T-helper 1 cell (primary cell): Measurements from ENCODE around the gene PRKCZ.

Experiments
- DNase-seq, 5 donors: peaks; one replicate each; pipeline ENCODE4 v3.0.0-alpha.2; 2012 to 2020

PRKCZ gene

GRCh38 chr1:2163205-2163604 is 113.0 kb downstream of the PRKCZ start:
- no peak for DNase-seq

DNA sequence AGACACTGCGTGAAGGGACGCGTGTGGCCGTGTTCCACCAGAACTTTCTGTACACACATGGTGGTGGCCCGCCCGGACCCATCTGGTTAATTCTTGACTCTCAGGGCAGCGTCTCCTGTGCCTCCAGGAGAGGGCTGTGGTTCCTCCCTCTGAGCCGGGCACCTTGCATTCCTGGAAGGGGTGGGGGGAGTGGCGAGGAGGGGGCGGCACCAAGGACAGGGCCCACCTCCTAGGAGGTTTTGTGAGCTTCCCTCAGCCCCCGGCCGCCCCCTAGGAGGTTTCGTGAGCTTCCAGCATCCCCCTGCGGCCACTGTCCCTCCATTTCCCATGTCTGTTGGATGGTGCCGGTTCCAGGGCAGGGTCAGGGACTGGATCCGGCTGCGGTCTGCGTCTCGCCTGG is 115.4 kb downstream of the PRKCZ start:
- DNase-seq, result no peak

- no peak for DNase-seq
These were observed 116.0 kb downstream of the PRKCZ start for GRCh38 chr1:2166254-2166653.

DNA sequence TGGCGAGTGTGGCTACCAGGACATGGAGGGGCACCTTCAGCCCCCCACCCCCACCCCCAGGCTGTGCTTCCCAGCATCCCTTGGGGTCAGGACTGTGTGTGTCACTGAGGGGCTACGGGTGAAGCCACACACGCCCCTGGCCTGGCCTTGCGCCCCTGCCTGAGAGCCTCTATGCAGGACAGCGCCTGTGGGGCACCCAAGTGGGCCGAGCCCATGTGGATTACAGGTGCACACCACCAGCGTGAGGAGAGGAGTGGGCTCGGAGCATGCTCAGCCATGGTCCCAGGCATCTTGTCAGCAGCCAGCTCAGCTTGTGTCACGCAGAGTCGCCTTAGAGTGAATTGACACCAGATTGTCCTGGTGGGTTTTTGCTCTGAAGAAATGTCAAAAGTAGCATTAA is 116.5 kb downstream of the PRKCZ start:
- DNase-seq, result no peak

DNA sequence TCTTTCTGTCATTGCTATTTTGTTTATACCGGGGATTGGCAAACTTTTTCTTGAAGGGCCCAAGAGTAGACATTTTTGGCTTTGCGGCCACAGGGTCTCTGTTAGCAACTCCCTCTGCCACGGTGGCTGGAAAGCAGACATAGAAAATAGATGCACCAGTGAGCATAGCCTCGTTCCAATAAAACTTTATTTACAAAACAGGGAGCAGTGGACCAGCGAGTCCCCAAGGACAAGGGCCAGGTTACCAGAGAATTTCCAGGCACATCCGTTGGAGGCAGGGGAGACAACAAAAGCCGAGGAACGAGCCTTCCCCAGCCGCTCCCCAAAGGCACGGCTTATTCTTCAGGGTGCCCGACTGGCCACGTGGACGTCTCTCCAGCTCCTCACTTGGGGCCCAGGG is 117.9 kb downstream of the PRKCZ start:
- no peak for DNase-seq

- no peak for DNase-seq
These were observed 118.3 kb downstream of the PRKCZ start for GRCh38 chr1:2168535-2168934.

GRCh38 chr1:2169200-2169836 is 119.1 kb downstream of the PRKCZ start:
- no peak for DNase-seq

GRCh38 chr1:2170211-2170610 is 120.0 kb downstream of the PRKCZ start:
- no peak for DNase-seq

GRCh38 chr1:2172012-2172411 is 121.8 kb downstream of the PRKCZ start:
- DNase-seq, result no peak

GRCh38 chr1:2172551-2173146 is 122.4 kb downstream of the PRKCZ start:
- no peak for DNase-seq

DNA sequence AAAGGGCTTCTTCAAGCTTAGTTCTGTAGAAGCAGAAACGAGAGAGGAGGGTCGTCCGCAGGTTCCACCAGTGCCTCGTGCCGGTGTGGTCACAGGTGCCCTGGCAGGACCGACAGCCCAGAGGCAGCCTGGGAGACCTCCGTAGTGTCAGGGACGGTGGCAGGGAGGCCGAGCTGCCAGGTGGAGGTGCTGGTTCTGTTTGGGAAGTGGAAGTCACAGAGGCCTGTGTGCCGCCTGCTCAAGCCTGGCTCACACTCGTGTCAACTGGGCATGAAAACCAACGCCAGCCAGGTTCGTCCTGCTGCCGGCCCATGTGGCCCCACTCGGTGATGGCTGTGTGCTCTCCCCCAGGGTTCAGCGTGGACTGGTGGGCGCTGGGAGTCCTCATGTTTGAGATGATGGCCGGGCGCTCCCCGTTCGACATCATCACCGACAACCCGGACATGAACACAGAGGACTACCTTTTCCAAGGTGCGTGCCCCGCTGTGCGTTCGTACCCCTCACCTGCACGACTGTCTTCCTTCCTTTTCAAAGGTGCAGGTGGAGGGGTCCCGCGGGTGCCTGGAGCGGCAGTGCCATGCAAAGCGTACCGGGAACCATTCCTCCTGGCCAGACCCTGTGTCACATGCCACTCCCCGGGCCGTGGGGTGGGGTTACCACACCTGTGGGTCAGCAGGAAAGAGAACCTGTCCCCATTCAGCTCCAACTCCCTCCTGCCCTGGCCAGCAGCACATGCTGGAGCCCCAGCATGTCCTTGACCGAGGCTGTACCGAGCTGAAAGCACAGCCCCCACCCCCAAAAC is 123.5 kb downstream of the PRKCZ start:
- no peak for DNase-seq

- peak in 1 of 5 donors; percentile 30 for DNase-seq
These were observed 124.3 kb downstream of the PRKCZ start for GRCh38 chr1:2174348-2175054.

DNA sequence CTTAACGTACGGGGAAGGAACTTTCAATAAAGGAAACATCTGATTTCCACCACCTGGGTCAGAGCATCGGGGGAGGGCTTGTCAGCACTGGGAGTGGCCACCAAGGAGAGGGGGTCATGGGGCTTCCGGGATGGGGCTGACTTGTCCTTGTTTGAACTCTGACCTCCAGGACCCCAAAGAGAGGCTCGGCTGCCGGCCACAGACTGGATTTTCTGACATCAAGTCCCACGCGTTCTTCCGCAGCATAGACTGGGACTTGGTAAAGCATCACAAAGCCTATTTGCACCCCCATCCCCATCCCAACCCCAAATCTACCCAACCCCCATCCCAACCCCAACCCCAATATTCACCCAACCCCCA is 124.8 kb downstream of the PRKCZ start:
- DNase-seq, result no peak

DNA sequence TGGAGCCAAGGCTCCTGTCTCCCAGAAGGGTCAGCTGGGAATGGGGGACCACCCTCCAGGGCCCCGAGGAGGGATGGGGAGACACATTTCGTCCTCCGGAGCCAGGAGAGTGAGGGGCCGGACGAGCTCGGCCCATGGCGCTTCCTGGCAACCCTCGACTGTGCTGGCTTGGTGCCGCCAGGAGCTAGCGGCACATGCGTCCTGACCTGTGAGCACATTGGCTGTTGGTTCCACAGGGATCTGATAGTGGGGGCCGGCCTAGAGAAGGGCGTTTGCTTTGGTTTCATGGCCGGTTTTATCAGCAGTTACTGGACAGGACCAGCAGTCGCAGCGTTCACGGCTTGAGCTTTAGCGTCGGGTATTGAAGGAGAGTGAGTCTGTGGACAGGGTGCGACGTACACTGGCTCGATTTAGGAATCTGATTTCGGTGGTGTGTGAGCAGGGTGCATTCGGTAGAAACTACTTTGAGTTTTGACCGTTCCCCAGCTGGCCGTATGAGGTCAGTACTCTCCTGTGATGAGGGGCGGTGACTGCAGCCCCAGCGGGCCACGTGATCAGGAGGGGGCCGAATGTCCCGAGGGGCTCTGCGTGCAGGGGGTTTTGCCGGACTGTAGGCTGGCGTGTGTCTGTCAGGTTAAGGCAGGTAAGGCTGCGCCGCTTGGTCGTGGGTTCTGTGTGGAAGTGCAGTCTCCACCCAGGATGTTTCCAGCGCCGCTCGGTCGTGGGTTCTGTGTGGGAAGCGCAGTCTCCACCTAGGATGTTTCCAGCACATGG is 125.7 kb downstream of the PRKCZ start:
- DNase-seq, result no peak

GRCh38 chr1:2176615-2177014 is 126.4 kb downstream of the PRKCZ start:
- DNase-seq, result no peak

- DNase-seq, result no peak
These were observed 127.3 kb downstream of the PRKCZ start for GRCh38 chr1:2177541-2177940.

DNA sequence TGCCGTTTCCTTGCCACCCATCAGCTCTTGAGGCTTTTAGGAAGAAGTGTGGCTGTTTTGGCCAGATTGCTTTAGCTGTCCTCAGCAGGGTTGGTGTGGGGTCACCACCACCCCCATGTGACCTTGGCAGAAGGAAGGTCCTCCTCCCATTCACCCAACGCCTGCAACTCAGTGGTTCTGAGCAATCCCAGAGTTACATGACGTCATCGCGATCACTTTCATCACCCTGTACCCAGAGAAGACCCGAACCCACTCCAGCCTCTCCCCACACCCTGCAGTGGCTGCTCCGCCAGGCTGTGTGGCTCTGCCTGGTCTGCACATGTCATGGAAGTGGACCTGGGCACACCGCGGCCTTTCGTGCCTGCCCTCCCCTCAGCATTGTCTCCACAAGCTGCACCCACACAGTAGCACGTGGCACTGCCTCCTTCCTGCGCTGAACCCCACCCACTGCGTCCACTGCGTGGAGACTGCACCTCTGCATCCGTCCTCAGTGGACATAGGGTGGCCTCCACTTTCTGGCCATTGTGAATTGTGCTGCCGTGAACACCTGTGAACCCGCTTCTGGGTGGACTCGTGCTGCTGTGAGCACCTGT is 127.8 kb downstream of the PRKCZ start:
- no peak for DNase-seq

DNA sequence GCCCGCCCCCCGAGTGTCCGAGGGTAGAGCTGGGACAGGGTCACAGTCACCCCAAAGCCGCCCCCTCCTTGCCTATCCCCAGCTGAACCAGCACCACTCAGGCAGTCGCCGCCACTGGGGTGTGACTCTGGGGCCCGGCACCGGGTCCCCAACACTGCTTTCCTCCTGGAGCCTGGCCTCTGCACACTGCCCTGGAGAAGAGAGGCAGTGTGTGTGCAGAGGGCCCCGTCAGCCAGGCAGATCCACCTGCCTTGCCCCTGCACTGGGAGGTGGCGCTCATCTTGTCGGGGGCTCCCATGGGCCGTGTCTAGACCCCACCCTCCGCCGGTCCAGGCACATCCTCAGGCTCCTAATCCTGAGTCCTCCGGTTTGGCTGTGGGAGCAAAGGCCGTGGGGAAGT is 128.7 kb downstream of the PRKCZ start:
- no peak for DNase-seq

- no peak for DNase-seq
These were observed 129.2 kb downstream of the PRKCZ start for GRCh38 chr1:2179283-2180013.

- DNase-seq, result no peak
These were observed 130.4 kb downstream of the PRKCZ start for GRCh38 chr1:2180297-2181245.
